ENCODE data around the gene IGF1R. TPM values are rescaled to one million over a fixed set of nuclear protein-coding genes. Genes with fewer than 3 reads are reported as not detected.

The IGF1R gene
- total RNA-seq, 1 experiment from 2014 or later: 51.6 TPM

GRCh38 chr15:98787194-98787593, 138.9 kb downstream of the IGF1R start:
- Histone ChIP-seq H3K9me3 (no peaks in the 10 kb centered on the region), H3K27me3 (replicated peaks; ENCODE audit: control insufficient read depth, insufficient read depth, low read length) (no peaks in the 10 kb centered on the region), H3K4me3 (ENCODE audit: low read depth, low read length) (no peak overlapping the region), H3K4me1 (peaks cover 36% of the 10 kb centered on the region), H3K36me3 (ENCODE audit: control insufficient read depth, insufficient read depth, low read length) (no peaks in the 10 kb centered on the region)
- TF ChIP-seq, protein P1, sequence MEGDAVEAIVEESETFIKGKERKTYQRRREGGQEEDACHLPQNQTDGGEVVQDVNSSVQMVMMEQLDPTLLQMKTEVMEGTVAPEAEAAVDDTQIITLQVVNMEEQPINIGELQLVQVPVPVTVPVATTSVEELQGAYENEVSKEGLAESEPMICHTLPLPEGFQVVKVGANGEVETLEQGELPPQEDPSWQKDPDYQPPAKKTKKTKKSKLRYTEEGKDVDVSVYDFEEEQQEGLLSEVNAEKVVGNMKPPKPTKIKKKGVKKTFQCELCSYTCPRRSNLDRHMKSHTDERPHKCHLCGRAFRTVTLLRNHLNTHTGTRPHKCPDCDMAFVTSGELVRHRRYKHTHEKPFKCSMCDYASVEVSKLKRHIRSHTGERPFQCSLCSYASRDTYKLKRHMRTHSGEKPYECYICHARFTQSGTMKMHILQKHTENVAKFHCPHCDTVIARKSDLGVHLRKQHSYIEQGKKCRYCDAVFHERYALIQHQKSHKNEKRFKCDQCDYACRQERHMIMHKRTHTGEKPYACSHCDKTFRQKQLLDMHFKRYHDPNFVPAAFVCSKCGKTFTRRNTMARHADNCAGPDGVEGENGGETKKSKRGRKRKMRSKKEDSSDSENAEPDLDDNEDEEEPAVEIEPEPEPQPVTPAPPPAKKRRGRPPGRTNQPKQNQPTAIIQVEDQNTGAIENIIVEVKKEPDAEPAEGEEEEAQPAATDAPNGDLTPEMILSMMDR (IDR thresholded peaks at IDR 0.05; ENCODE audit: insufficient read depth in 1 of 2, low read depth in 1 of 2, low read length in 1 of 2, severe bottlenecking in 1 of 2, unreplicated experiment in 1 of 2): no peak
- CTCF ChIA-PET: no interaction called here
- no peak overlapping the region for H3K27ac Mint-ChIP-seq (ENCODE audit: unreplicated experiment)
- POLR2A ChIA-PET: no interaction called here
- H3K36me3 Mint-ChIP-seq (ENCODE audit: insufficient read depth, unreplicated experiment): no peaks in the 10 kb centered on the region
- peaks cover 24% of the 10 kb centered on the region for H3K4me1 Mint-ChIP-seq (ENCODE audit: low read depth, unreplicated experiment)
- no TSS peak for BruUV-seq (replicated peaks)
- no peak for DNase-seq
- no peak overlapping the region for H3K4me3 Mint-ChIP-seq (ENCODE audit: unreplicated experiment)
- intact Hi-C loops (cut with micrococcal nuclease; ENCODE audit: unreplicated experiment): no loop called here
- H3K9me3 Mint-ChIP-seq (ENCODE audit: unreplicated experiment): no peaks in the 10 kb centered on the region
- H3K27me3 Mint-ChIP-seq (ENCODE audit: insufficient read depth, unreplicated experiment): no peaks in the 10 kb centered on the region

DNA sequence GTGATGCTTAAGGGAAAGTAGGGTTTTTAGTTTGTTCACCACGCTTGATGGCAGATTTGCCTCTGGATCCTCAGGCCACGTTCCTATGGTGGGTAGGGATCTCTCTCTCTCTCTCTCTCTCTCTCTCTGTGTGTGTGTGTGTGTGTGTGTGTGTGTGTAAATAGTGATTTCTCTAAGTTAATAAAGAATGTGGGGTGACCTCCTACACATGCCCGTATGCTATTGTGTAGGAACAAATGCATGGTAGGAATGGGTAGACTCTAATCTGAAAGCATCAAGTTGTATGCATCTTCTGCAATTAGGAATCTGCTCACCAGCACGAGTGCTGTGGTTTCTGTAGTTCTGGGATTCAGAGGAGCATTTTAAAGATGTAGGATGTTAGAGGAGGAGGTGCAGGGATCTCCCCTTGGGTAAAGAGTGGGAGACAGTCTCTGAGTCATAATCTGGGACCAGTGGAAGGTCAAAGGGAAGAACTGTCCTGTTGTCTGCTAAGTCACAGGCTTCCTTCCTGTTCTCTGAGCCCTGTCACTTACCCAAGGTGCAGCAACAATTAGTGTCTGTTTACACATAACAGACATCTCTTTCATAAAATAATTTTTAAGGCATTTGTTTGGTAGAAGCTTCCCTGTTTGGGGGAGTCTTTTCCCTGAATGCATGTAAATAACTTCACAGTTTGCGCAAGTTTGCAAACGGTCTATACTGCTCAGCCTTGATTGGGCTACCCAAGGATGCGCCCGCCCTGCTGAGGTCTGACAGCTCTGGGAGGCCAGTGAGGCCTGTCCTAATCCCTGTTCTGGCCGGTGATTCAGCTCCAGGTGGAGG, 139.8 kb downstream of the IGF1R start:
- no TSS peak for BruUV-seq (replicated peaks)
- H3K4me3 Mint-ChIP-seq (ENCODE audit: unreplicated experiment): no peak overlapping the region
- peak in 1 of 2 experiments; percentile 29 for DNase-seq
- no peaks in the 10 kb centered on the region for H3K36me3 Mint-ChIP-seq (ENCODE audit: insufficient read depth, unreplicated experiment)
- Histone ChIP-seq H3K4me1 (peaks cover 36% of the 10 kb centered on the region), H3K36me3 (ENCODE audit: control insufficient read depth, insufficient read depth, low read length) (no peaks in the 10 kb centered on the region), H3K4me3 (ENCODE audit: low read depth, low read length) (no peak overlapping the region), H3K27me3 (replicated peaks; ENCODE audit: control insufficient read depth, insufficient read depth, low read length) (no peaks in the 10 kb centered on the region), H3K9me3 (no peaks in the 10 kb centered on the region)
- H3K4me1 Mint-ChIP-seq (ENCODE audit: low read depth, unreplicated experiment): peaks cover 24% of the 10 kb centered on the region
- H3K27me3 Mint-ChIP-seq (ENCODE audit: insufficient read depth, unreplicated experiment): no peaks in the 10 kb centered on the region
- intact Hi-C loops (cut with micrococcal nuclease; ENCODE audit: unreplicated experiment): no loop called here
- H3K9me3 Mint-ChIP-seq (ENCODE audit: unreplicated experiment): no peaks in the 10 kb centered on the region
- POLR2A ChIA-PET: interaction anchor here (0.6 kb wide), 1 partner anchor 256 kb away, joined by 3 read pairs; no protein-coding TSS in a partner anchor
- CTCF ChIA-PET: interaction anchor here (0.6 to 1.1 kb wide), 2 partner anchors 63 to 206 kb away, joined by 3 to 4 read pairs; no protein-coding TSS in a partner anchor
- TF ChIP-seq, protein P1 (IDR thresholded peaks at IDR 0.05; ENCODE audit: insufficient read depth in 1 of 2, low read depth in 1 of 2, low read length in 1 of 2, severe bottlenecking in 1 of 2, unreplicated experiment in 1 of 2): no peak
- H3K27ac Mint-ChIP-seq (ENCODE audit: unreplicated experiment): no peak overlapping the region

DNA sequence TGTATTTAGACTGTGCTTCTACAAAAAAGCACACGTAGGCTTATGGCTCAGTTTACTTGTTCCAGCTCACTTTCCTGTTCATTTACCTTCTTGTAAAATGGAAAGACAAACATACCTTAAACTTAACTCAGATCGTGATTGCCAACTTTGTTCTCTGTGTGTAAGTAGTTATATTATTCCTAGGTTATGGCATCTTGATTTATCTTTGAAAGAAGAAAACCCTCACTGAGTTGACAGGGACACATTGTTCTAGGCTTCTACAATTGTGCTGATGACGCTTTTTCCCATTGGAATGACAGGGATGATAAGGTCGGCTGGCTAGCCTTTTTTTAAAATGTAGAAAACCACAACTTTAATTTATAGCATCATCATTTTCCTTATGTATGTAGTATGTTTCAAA, 140.7 kb downstream of the IGF1R start:
- no peaks in the 10 kb centered on the region for H3K9me3 ChIP-seq
- TF ChIP-seq, protein P1 (IDR thresholded peaks at IDR 0.05; ENCODE audit: insufficient read depth in 1 of 2, low read depth in 1 of 2, low read length in 1 of 2, severe bottlenecking in 1 of 2, unreplicated experiment in 1 of 2): no peak
- no peak overlapping the region for H3K4me3 Mint-ChIP-seq (ENCODE audit: unreplicated experiment)
- H3K36me3 Mint-ChIP-seq (ENCODE audit: insufficient read depth, unreplicated experiment): no peaks in the 10 kb centered on the region
- H3K4me1 ChIP-seq: peaks cover 36% of the 10 kb centered on the region
- H3K9me3 Mint-ChIP-seq (ENCODE audit: unreplicated experiment): no peaks in the 10 kb centered on the region
- H3K4me1 Mint-ChIP-seq (ENCODE audit: low read depth, unreplicated experiment): peaks cover 24% of the 10 kb centered on the region
- POLR2A ChIA-PET: interaction anchor here (0.6 kb wide), 1 partner anchor 257 kb away, joined by 3 read pairs; no protein-coding TSS in a partner anchor
- H3K27ac Mint-ChIP-seq (ENCODE audit: unreplicated experiment): no peak overlapping the region
- intact Hi-C loops (cut with micrococcal nuclease; ENCODE audit: unreplicated experiment): no loop called here
- H3K27me3 Mint-ChIP-seq (ENCODE audit: insufficient read depth, unreplicated experiment): no peaks in the 10 kb centered on the region
- H3K27me3 ChIP-seq (replicated peaks; ENCODE audit: control insufficient read depth, insufficient read depth, low read length): no peaks in the 10 kb centered on the region
- H3K4me3 ChIP-seq (ENCODE audit: low read depth, low read length): no peak overlapping the region
- CTCF ChIA-PET: interaction anchor here (0.6 to 1.1 kb wide), 2 partner anchors 62 to 207 kb away, joined by 3 to 4 read pairs; no protein-coding TSS in a partner anchor
- no peak for DNase-seq
- no TSS peak for BruUV-seq (replicated peaks)
- H3K36me3 ChIP-seq (ENCODE audit: control insufficient read depth, insufficient read depth, low read length): no peaks in the 10 kb centered on the region

Measured in Caco-2 (cell line).